ENCODE results near the gene SMARCA1. TPM values are rescaled to one million over a fixed set of nuclear protein-coding genes. Genes with fewer than 3 reads are reported as not detected.

SMARCA1 gene
- polyA plus RNA-seq, 3 donors, result 0.03 to 0.13 TPM; not detected in 1

DNA sequence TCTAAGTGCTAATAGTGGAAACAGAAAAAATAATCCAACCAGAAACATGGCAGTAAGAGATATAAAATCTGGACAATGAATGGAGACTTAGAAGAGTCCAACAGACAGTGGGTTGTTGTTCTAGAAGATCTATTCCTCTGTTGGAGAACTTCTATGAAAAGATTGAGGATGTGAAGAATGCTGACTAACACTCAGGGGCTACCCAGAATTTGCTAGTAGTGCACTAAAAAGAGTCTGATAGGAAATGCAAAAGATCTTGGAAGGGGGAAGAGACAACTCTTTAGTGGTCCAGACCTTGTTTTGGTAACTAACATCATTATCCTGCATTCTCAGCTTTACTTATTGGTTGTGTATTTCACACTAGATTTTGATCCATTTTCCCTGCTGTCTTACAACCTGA lies 77.9 kb downstream of the SMARCA1 start:
- intact Hi-C loops (cut with micrococcal nuclease), result no loop called here
- peaks cover 0 to 2% (median 0%) of the 10 kb centered on the region in 7 donors for H3K9me3 Mint-ChIP-seq
- H3K9ac ChIP-seq (ENCODE audit: insufficient read depth, low read length, poor library complexity, severe bottlenecking), result no peak overlapping the region

DNA sequence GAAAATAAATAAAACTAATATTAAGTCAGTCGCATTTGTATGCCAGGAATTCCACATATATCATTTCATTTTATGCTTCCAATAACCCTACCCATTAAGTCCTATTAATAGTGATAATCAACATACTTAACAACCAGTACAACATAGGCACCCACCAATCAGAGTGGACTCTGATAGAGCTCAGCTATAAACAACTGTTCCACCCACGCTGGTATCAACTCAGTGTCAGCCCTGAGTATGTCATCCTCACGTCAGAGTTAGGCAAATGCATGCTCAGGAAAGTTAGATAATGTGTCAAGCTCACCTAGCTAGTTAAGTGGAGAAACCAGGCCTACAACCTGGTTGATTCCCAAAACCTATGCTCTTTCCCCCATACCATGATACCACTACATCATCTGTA lies 89.3 kb downstream of the SMARCA1 start:
- H3K4me3 Mint-ChIP-seq, result no peak overlapping the region
- no peak overlapping the region for H3K9ac ChIP-seq (ENCODE audit: insufficient read depth, low read length, poor library complexity, severe bottlenecking)
- H4K20me1 ChIP-seq (ENCODE audit: insufficient read depth, low read length), result no peaks in the 10 kb centered on the region
- intact Hi-C loops (cut with micrococcal nuclease), result no loop called here
- no peak overlapping the region for H2AFZ ChIP-seq (ENCODE audit: insufficient read depth, low read depth, low read length, poor library complexity, severe bottlenecking)
- H3K27ac Mint-ChIP-seq, result no peak overlapping the region
- H3K79me2 ChIP-seq (ENCODE audit: insufficient read depth, low read length), result no peaks in the 10 kb centered on the region
- peaks cover 0 to 2% (median 0%) of the 10 kb centered on the region in 3 donors for H3K27me3 Mint-ChIP-seq (ENCODE audit: low read depth in 3 of 3)
- no peak overlapping the region for H3K4me3 ChIP-seq (replicated peaks in 1 of 3; ENCODE audit: low read depth in 2 of 3, low read length in 3 of 3)
- H3K36me3 ChIP-seq (replicated peaks in 1 of 2; ENCODE audit: control insufficient read depth in 1 of 2, insufficient read depth in 2 of 2, low read length in 2 of 2), result no peaks in the 10 kb centered on the region
- no peak overlapping the region for H3K27ac ChIP-seq (ENCODE audit: low read depth in 1 of 2, low read length in 2 of 2)
- no peaks in the 10 kb centered on the region for H3K9me3 Mint-ChIP-seq
- TF ChIP-seq, protein P1, sequence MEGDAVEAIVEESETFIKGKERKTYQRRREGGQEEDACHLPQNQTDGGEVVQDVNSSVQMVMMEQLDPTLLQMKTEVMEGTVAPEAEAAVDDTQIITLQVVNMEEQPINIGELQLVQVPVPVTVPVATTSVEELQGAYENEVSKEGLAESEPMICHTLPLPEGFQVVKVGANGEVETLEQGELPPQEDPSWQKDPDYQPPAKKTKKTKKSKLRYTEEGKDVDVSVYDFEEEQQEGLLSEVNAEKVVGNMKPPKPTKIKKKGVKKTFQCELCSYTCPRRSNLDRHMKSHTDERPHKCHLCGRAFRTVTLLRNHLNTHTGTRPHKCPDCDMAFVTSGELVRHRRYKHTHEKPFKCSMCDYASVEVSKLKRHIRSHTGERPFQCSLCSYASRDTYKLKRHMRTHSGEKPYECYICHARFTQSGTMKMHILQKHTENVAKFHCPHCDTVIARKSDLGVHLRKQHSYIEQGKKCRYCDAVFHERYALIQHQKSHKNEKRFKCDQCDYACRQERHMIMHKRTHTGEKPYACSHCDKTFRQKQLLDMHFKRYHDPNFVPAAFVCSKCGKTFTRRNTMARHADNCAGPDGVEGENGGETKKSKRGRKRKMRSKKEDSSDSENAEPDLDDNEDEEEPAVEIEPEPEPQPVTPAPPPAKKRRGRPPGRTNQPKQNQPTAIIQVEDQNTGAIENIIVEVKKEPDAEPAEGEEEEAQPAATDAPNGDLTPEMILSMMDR (IDR thresholded peaks at IDR 0.05), result no peak
- no peaks in the 10 kb centered on the region for H3K36me3 Mint-ChIP-seq
- no peaks in the 10 kb centered on the region for H3K4me1 Mint-ChIP-seq
- no peaks in the 10 kb centered on the region for H3K27me3 ChIP-seq (ENCODE audit: control insufficient read depth in 2 of 2, insufficient read depth in 2 of 2, low read length in 2 of 2)
- no peak for DNase-seq
- WGBS (ENCODE audit: insufficient coverage), result no CpG with 5 or more reads among the region's 3 CpGs
- H3K9me3 ChIP-seq (replicated peaks in 1 of 2; ENCODE audit: control insufficient read depth in 1 of 2, insufficient read depth in 1 of 2, low read length in 2 of 2), result no peaks in the 10 kb centered on the region
- H3K4me2 ChIP-seq (replicated peaks; ENCODE audit: extremely low read depth, low read length, poor library complexity, severe bottlenecking), result no peak overlapping the region
- H3K4me1 ChIP-seq (ENCODE audit: control insufficient read depth in 1 of 2, insufficient read depth in 2 of 2, low read length in 2 of 2), result no peaks in the 10 kb centered on the region

More for the DNA sequence above, 77.9 kb downstream of the SMARCA1 start:
- Histone ChIP-seq H3K27me3 (ENCODE audit: control insufficient read depth in 2 of 2, insufficient read depth in 2 of 2, low read length in 2 of 2) (no peaks in the 10 kb centered on the region), H3K4me1 (ENCODE audit: control insufficient read depth in 1 of 2, insufficient read depth in 2 of 2, low read length in 2 of 2) (no peaks in the 10 kb centered on the region), H3K36me3 (replicated peaks in 1 of 2; ENCODE audit: control insufficient read depth in 1 of 2, insufficient read depth in 2 of 2, low read length in 2 of 2) (no peaks in the 10 kb centered on the region), H4K20me1 (ENCODE audit: insufficient read depth, low read length) (no peaks in the 10 kb centered on the region), H3K9me3 (replicated peaks in 1 of 2; ENCODE audit: control insufficient read depth in 1 of 2, insufficient read depth in 1 of 2, low read length in 2 of 2) (no peaks in the 10 kb centered on the region), H3K27ac (ENCODE audit: low read depth in 1 of 2, low read length in 2 of 2) (no peak overlapping the region), H3K4me3 (replicated peaks in 1 of 3; ENCODE audit: low read depth in 2 of 3, low read length in 3 of 3) (no peak overlapping the region), H3K4me2 (replicated peaks; ENCODE audit: extremely low read depth, low read length, poor library complexity, severe bottlenecking) (no peak overlapping the region), H2AFZ (ENCODE audit: insufficient read depth, low read depth, low read length, poor library complexity, severe bottlenecking) (no peak overlapping the region), H3K79me2 (ENCODE audit: insufficient read depth, low read length) (no peaks in the 10 kb centered on the region)
- Mint-ChIP-seq H3K27me3 (ENCODE audit: low read depth in 3 of 3) (no peaks in the 10 kb centered on the region), H3K36me3 (no peaks in the 10 kb centered on the region), H3K4me1 (peaks cover 4% of the 10 kb centered on the region), H3K4me3 (no peak overlapping the region), H3K27ac (no peak overlapping the region)
- TF ChIP-seq, protein P1 (IDR thresholded peaks at IDR 0.05), result no peak
- DNase-seq, result no peak

Measured in CD14-positive monocyte (primary cell).